Measurements from ENCODE around the gene PEX16.

Gene PEX16

GRCh38 chr11:45922425-45923082 is 4.9 kb upstream of the PEX16 start, which contains the start of gene LARGE2:
Gene LARGE2, plus strand, starts transcription at chr11:45922656. Its CDS starts 227 bp downstream, at chr11:45922883.
- DNase-seq (ENCODE audit: low spot score) = no peak
- peak within 1 kb of the TSS; percentile 67 for H3K4me3 ChIP-seq
- TF ChIP-seq CTCF (IDR thresholded peaks at IDR 0.05) = no peak
- H3K27ac ChIP-seq = no peak within 1 kb of the TSS

- no peak for TF ChIP-seq CTCF (IDR thresholded peaks at IDR 0.05)
- Histone ChIP-seq H3K4me3 (peak overlapping the region; percentile 67), H3K27ac (no peak overlapping the region)
- DNase-seq (ENCODE audit: low spot score) = peak; percentile 70
These were observed 4.1 kb upstream of the PEX16 start for GRCh38 chr11:45921561-45922424.

GRCh38 chr11:45920531-45921477 is 3.1 kb upstream of the PEX16 start:
- no peak overlapping the region for H3K4me3 ChIP-seq
- DNase-seq (ENCODE audit: low spot score) = no peak
- TF ChIP-seq CTCF (IDR thresholded peaks at IDR 0.05) = no peak
- no peak overlapping the region for H3K27ac ChIP-seq

- no peak for TF ChIP-seq CTCF (IDR thresholded peaks at IDR 0.05)
- Histone ChIP-seq H3K27ac (no peak overlapping the region), H3K4me3 (no peak overlapping the region)
- no peak for DNase-seq (ENCODE audit: low spot score)
These were observed 2.3 kb upstream of the PEX16 start for GRCh38 chr11:45919806-45920530.

- no peak for TF ChIP-seq CTCF (IDR thresholded peaks at IDR 0.05)
- DNase-seq (ENCODE audit: low spot score) = no peak
These were observed 1.4 kb upstream of the PEX16 start for GRCh38 chr11:45918962-45919675.

More at GRCh38 chr11:45918962-45919675, 1.4 kb upstream of the PEX16 start:
- Histone ChIP-seq H3K27ac (peak overlapping the region in 1 of 2 donors; percentile 92), H3K4me3 (peak overlapping the region; percentile 83)

Measured in coronary artery (tissue), 2 donors.